NOMO-1 treated with DMSO at 0.1 percent for 48 hours (cell line): ENCODE data around the gene HACL1.
A peak's percentile ranks its signal among the peaks of the same experiment; 100 is the strongest.
"Not testable (repeated sequence)": the region's sequence is repeated elsewhere in the genome, so short reads cannot be mapped to it uniquely, and the experiment has no call there.

ENCODE experiments used
- DNase-seq: peaks from one replicate; lab custom pipeline; 2025; ENCODE audit not compliant: unreplicated experiment; lab: John Stamatoyannopoulos, UW

HACL1 gene

GRCh38 chr3:15585111-15585845, 16.1 kb downstream of the HACL1 start:
- DNase-seq: no peak

- DNase-seq: no peak
Observed at GRCh38 chr3:15581471-15582394, 19.6 kb downstream of the HACL1 start.

- DNase-seq: no peak
Observed at GRCh38 chr3:15579051-15579450, 22.3 kb downstream of the HACL1 start.

- peak; percentile 6 for DNase-seq
Observed at GRCh38 chr3:15578289-15578867, 23.0 kb downstream of the HACL1 start.

DNA sequence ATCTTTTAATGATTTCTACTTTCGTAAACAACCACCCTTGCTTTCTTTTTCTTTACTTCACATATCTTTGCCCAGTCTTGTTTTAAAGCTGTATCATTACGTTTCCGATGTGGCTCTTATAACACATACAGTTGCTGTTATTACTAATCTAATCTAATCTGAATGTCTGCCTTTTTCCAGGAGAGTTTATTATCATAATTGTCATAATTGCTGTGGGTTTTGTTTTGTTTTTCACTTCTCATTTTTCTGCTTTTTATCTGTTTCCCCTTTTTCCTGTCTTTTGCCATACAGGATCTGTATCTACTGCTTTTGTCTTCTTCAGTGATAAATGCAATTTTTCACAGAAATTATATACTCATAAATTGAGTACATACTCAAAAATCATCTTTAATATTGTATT, 24.9 kb downstream of the HACL1 start:
- peak; percentile 95 for DNase-seq

DNA sequence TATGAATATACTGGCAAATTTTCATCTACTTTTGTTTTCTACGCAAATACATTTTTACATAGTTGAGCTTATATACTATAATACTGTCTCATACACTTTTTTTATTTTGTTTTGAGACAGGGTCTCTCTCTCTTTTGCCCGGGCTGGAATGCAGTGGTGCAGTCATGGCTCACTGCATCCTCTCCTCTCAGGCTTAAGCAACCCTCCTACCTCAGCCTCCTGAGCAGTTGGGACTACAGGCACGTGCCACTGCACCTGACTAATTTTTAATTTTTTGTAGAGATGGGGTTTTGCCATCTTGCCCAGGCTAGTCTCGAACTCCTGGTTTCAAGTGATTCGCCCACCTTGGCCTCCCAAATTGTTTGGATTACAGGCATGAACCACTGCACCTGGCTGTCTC, 25.9 kb downstream of the HACL1 start:
- DNase-seq: no peak

- no peak for DNase-seq
Observed at GRCh38 chr3:15572138-15572537, 29.2 kb downstream of the HACL1 start.

DNA sequence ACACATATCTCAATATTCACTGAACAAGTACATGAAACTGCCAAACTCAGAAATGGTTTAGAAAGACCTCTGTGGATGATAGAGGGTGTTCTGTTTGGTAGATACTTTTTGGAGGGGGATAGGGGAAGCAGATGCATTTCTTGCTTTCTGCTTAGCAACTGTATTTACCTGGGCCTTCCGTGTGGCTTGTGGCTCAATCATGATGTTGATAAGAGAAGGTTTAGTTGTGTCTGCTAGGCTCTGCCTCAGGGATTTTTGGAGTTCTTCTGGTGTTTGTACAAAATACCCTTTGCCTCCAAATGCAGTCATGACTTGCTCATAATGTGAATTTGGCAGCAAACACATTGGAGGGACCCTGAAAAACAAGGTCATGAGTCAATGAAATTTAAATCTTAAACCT, 38.2 kb downstream of the HACL1 start:
- DNase-seq: no peak

DNA sequence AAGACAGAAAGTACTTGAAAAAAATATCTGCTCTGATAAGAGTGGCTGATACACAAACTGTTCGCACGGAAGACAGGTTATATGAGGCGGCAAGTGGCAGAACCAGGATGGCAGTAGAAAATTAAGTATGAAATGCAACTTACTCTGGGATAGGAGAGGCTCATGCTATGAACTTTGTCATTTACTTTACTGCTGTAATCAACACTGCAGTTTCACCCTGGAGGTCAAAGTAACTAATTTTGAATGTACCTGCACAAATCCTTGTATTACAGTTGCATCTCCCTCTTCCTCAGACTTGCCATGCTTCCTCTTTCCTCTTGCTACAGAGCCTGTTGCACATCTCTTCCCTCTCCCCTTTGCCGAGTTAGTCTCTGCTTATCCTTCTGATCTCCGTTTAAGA, 38.8 kb downstream of the HACL1 start:
- no peak for DNase-seq

DNA sequence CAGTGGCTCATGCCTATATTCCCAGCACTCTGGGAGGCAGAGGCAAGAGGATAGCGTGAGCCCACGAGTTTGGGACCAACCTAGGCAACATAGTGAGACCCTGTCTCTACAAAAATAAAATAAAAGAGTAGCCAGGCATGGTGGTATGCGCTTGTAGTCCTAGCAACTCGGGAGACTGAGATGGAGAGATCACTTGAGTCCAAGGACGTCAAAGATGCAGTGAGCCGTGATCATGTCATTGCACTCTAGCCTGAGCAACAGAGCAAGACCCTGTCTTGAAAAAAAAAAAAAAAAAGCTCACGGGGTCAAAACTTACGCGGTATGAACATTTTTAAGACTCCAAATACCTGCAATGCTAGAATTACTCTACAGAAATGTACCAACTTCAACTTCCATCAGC, 42.8 kb downstream of the HACL1 start:
- DNase-seq: no peak

GRCh38 chr3:15557511-15557946, 43.8 kb downstream of the HACL1 start:
- peak; percentile 73 for DNase-seq

- DNase-seq: peak; percentile 97
Observed at GRCh38 chr3:15556512-15556911, 44.9 kb downstream of the HACL1 start.

DNA sequence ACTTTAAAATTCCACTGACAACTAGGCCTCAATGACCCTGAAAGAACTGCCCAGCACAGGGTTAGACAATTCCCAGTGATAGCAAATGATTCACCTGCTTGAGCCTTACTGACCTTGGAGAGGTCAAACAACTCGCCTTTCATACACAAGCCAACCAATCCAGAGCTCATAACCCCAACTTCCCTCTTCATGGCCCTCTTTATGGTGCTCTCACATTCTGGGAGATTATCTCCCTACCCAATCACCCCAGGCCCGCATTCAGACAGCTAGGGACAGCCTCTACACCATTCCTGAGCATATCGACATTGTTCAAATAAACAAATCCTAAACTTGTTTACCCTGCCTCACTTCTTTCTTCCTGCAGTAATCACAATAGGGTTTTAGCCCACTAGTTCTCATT, 47.6 kb downstream of the HACL1 start:
- no peak for DNase-seq

DNA sequence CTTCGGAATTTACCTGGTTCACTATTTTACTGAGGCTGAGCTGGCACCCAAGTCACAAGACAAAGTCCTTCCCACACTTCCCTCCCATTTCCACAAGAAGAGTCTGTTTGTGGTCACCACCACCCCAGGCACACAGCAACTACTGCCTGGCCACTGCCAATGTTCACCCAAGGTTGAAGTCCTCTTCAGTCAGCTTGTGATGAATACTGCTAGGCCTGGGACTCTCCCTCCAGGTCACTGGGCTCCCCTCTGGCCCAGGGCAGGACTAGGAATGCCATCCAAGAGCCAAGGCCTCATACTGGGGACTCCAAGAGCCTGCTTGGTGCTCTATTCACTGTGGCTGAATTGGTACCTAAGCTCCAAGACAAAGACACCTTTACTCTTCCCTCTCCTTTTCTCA, 49.5 kb downstream of the HACL1 start:
- no peak for DNase-seq

DNA sequence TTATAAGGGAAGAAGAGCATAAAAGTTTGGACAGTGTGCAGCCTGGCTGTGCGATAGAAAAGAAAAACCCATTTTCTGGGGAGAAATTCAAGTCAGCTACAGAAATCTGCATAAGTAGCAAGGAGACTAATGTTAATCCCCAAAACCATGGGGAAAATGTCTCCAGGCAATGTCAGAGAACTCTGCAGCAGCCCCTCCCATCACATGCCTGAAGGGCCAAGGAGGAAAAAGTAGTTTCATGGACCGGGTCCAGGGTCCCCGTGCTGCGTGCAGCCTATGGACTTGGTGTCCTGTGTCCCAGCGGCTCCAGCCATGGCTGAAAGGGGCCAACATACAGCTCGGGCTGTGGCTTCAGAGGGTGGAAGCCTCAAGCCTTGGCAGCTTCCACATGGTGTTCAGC, 51.5 kb downstream of the HACL1 start:
- DNase-seq: no peak

DNA sequence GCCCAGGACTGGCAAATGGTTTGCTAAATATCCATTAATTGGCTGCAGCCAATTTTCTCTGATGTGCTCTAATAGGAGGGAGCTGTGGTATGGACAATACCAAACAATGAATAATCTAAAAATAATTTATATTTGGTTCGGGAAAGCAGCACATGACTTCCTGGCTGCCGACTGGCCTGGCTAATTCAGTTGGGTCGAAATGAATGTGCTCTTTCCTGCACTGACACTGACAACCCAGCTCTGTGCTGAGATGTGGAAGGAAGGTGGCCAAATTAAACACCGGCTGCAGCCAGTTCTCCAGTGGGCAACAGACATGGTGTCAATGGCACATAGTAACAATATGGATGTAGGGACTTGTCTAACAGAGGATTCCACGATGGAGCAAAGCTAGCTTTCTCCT, 58.8 kb downstream of the HACL1 start:
- DNase-seq: no peak

DNA sequence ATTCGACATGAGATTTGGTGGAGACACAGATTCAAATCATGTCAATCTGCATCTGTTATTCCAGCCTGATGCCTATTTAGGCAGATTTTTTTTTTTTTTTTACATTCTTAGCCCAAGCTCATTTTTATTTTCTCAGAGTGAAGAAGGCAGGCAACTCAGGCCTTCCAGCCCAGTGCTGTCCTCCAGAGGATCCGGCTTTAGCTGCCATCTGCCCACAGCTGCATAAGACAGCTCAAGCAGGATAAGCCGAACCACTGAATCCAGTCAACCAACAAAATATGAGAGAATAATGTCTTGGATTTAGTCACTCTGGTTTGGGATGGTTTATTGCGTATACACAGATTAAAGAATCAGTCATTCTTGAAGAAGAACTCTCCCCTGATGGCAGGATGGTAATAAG, 60.0 kb downstream of the HACL1 start:
- no peak for DNase-seq

DNA sequence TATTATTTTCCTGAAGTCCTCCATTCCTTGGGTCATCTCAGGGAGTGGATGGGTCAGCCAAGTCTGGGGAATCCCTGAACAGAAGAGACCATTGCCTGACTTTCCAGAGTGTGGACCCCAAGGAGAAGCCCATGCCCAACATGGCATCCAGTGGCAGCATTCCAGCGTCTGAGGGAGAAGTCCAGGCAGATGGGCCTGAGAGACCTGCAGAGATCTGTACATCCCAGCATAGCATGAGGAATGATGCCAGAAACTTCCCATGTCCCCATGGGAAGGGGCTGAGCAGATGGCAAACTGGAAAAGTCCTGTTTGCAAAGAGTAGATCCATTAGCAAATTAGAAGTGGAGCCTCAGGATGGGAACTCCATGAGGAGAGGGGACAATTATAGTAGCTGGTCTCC, 62.3 kb downstream of the HACL1 start:
- DNase-seq: no peak

- DNase-seq: no peak
Observed at GRCh38 chr3:15538345-15538744, 63.0 kb downstream of the HACL1 start.

- no peak for DNase-seq
Observed at GRCh38 chr3:15536856-15537255, 64.5 kb downstream of the HACL1 start.

DNA sequence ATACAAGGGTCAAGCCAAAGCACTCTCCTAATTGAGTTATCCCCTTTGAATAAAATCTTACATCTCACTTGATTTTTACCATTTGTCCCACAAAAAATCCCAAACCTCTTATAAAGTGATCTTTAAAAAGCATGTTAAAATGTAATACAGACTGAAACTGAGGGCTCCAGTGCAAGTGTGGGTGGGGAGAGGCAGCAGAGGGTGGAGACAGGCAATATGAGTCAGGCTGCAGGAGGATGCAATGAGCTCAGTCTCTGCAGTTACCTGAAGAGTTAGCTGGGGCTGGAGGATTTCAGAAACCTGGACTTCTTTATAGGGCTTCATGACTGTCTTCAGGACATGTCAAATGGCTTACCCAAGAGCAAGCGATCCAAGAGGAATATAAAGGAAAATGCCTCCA, 65.6 kb downstream of the HACL1 start:
- DNase-seq: no peak

- not testable (repeated sequence) for DNase-seq
Observed at GRCh38 chr3:15532614-15533013, 68.8 kb downstream of the HACL1 start.
